ENCODE measurements around the gene SMYD2.

Gene SMYD2

DNA sequence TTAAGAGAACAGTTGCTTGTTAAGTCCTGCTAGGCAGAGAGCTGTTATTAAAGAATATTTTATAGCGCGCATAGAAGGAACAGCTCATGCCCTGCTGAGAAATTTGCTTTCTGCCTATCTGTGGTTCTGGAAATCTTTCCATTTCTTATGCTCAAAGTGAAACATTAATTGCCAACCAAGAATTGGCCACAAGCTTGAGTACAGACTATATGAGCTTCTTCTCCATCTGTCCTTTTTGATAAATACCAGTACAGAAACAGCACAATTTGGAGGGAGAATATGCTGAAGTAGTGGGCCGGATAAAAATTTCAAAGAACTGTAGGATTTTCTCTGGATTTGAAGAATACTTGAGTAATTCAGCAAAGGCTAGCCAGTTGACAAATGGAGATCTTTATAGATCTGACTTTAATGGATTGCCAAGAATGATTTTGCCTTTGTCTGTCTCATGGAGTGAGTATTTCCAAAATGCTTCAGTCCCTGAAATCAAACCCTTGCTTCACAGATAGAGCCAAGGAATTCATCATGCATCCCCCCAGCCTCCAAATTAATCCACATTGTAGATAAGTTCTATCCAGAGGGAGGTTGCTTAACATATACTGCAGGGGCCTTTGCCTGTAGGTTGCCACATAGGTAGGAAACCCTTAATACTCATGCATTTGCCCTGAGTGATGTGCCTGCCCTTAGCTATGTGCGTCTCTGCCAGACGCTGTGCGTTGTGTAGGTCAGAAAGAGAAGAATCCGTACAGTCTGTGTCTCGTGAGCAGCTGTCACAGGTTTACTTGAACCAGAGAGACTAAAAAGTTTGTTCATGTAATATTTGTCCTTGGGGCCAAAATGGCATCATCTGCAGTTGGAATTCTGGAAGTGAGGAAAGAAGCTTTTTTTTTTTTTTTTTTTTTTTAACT lies 44.2 kb downstream of the SMYD2 start:
- in situ Hi-C loops (cut with HindIII; ENCODE audit: low sequenced_read_pairs) = loop anchor here (25.0 kb wide), 3 partner anchors 113 to 1212 kb away; no protein-coding TSS in a partner anchor

DNA sequence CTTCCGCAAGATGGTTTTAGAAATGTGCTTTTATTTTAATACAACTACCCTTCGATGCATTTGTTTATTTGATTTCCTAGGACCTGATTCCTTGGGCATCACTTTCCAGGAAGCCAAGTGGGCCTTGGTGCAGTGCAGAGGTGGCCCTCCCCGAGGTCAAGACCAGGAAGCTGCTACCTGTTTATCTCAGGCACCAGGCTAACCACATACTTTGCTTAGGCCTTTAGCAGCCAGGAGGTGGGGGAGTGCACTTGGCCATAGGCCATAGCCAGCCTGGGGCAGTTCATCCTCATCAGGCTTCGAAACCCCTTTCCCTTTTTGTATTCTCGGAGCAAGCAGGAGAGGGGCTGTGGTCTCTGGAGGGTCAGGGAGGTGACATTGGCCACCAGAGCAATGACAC lies 45.4 kb downstream of the SMYD2 start:
- in situ Hi-C loops (cut with HindIII; ENCODE audit: low sequenced_read_pairs) = loop anchor here (25.0 kb wide), 1 partner anchor 261 kb away; no protein-coding TSS in a partner anchor

DNA sequence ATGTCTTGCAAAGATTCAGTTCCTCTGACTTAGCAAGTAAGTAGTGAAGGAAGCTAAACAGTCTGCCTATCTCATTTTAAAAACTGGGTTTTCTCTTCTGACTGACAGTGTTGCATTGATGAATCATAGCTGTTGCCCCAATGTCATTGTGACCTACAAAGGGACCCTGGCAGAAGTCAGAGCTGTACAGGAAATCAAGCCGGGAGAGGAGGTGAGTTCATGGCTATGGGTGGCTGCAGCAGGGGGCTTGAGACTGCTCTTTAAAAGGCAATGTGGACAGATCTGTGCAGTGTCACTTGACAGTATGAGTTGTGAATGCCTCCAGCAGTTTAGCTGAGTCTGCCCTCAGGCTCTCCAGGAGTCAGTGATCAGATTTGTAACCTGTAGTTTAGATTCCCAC lies 46.6 kb downstream of the SMYD2 start:
- in situ Hi-C loops (cut with HindIII; ENCODE audit: low sequenced_read_pairs) = loop anchor here (25.0 kb wide), 1 partner anchor 260 kb away; no protein-coding TSS in a partner anchor

DNA sequence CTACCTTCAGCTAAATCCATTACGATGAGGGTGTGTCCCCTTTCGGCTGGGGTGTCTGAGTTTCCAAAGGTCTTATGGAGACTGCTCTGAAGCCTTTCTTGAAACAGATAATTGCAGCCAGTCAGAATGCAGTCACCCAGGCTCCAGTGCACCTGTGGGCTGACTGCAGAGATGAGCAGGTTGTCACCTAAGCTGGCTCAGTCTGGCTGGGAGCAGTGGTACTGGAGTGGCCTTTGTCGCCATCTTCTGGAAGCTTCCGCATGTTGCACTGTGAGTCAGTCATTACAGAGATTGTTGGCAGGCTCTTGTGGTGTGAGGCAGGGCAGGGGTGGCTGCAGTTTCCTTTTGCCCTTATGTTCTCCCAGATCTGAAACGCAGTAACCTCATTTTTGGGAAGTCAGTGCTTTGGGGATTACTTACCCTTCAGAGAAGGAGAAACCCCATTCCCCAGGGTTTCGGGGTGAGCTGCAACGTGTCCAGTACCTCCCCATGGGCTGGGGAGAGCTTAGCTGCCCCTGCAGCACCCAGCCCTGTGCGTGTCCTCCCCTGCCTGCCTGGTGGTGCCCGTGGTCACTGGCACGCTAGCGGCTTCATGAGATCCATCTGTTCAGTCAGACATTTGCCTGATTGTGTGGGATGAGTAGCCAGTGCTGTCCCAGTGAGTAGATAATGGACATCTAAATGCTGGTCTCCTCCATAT lies 48.0 kb downstream of the SMYD2 start:
- in situ Hi-C loops (cut with HindIII; ENCODE audit: low sequenced_read_pairs) = loop anchor here (25.0 kb wide), 1 partner anchor 258 kb away; no protein-coding TSS in a partner anchor

GRCh38 chr1:214329470-214330220 lies 48.7 kb downstream of the SMYD2 start:
- in situ Hi-C loops (cut with HindIII; ENCODE audit: low sequenced_read_pairs) = loop anchor here (25.0 kb wide), 1 partner anchor 258 kb away; no protein-coding TSS in a partner anchor

DNA sequence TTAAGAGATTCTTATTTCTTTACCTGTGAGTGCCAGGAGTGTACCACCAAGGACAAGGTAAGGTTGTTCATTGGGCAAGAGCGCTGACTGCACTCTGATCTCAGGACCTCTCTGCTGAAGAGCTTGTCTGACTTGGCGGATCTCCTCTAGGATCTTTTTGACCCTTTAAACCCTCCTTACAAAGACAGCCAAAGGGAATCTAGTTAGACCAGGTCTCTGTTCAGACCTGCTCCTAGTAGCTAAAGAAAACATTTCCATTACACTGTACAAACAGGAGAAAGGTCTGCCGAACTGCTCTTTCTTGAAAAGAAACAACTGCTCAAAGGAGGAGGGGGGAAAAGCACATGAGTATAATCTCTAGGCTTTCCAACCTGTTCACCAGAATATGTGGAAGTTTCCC lies 49.3 kb downstream of the SMYD2 start:
- in situ Hi-C loops (cut with HindIII; ENCODE audit: low sequenced_read_pairs) = loop anchor here (25.0 kb wide), 1 partner anchor 257 kb away; no protein-coding TSS in a partner anchor

GRCh38 chr1:214330715-214331114 lies 49.8 kb downstream of the SMYD2 start:
- in situ Hi-C loops (cut with HindIII; ENCODE audit: low sequenced_read_pairs) = loop anchor here (25.0 kb wide), 1 partner anchor 257 kb away; no protein-coding TSS in a partner anchor

DNA sequence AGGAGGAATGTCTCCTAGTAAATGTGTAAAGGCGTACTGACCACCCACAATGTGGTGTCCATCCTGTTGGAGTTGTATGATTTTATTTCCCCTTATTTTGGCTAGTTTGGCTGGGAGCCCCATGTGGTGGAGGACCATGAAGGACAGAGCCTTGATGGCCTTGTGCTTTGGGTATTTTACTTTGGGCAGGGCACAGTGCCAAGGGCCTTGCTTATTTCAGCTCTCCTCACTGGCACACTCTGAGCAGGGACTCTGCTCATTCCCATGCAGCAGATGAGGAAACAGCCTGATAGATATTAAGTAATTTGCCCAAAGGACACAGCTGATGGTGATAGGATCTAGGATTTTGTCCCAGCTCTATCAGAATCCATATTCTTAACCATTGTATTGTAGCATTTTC lies 50.2 kb downstream of the SMYD2 start:
- in situ Hi-C loops (cut with HindIII; ENCODE audit: low sequenced_read_pairs) = loop anchor here (25.0 kb wide), 1 partner anchor 256 kb away; no protein-coding TSS in a partner anchor

- in situ Hi-C loops (cut with HindIII; ENCODE audit: low sequenced_read_pairs) = loop anchor here (25.0 kb wide), 1 partner anchor 255 kb away; no protein-coding TSS in a partner anchor
Observed at GRCh38 chr1:214331827-214332423, 51.0 kb downstream of the SMYD2 start.

GRCh38 chr1:214332946-214333798 lies 52.2 kb downstream of the SMYD2 start:
- in situ Hi-C loops (cut with HindIII; ENCODE audit: low sequenced_read_pairs) = loop anchor here (25.0 kb wide), 1 partner anchor 254 kb away; no protein-coding TSS in a partner anchor

- in situ Hi-C loops (cut with HindIII; ENCODE audit: low sequenced_read_pairs) = loop anchor here (25.0 kb wide), 1 partner anchor 252 kb away; no protein-coding TSS in a partner anchor
Observed at GRCh38 chr1:214335567-214335966, 54.6 kb downstream of the SMYD2 start.

DNA sequence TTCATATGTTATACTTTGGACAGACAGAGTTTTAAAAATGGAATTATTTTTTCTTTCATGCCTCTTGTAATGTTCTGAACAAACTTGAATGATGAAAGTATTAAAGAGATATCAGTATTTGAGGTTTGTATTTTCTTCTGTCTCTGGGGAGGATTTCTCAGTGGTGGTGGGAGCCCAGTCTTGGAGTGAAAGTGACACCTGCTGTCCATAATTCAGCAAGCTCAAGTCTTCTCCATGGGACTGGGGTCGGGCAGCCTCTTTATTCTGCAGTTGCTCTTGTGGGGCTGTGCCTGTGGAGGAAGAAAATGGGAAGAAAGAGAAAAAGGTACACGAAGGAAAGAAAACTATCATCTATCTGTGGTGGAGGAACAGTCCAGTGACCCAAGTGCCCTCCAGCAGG lies 56.1 kb downstream of the SMYD2 start:
- in situ Hi-C loops (cut with HindIII; ENCODE audit: low sequenced_read_pairs) = loop anchor here (25.0 kb wide), 1 partner anchor 250 kb away; no protein-coding TSS in a partner anchor

DNA sequence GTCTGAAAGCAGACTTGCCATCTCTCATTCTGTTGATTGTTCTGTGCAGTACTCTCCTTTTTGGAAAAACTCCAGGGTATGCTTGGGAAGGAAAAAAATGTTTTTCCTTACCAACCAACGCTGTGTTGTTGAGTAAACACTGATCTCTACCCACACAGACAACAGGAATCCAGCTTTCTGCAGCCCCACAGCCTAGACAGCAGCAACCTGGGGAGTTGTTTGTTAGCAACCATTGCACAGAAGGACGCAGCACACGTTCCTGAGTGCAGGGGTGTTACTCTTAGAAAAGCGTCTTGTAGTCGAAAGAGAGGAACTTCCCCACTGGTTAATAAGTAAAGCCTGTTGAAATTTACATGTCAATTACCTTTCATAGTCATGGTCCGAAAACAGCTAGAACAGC lies 56.6 kb downstream of the SMYD2 start:
- in situ Hi-C loops (cut with HindIII; ENCODE audit: low sequenced_read_pairs) = loop anchor here (25.0 kb wide), 1 partner anchor 250 kb away; no protein-coding TSS in a partner anchor

- in situ Hi-C loops (cut with HindIII; ENCODE audit: low sequenced_read_pairs) = loop anchor here (25.0 kb wide), 1 partner anchor 249 kb away; no protein-coding TSS in a partner anchor
Observed at GRCh38 chr1:214338212-214338611, 57.3 kb downstream of the SMYD2 start.

DNA sequence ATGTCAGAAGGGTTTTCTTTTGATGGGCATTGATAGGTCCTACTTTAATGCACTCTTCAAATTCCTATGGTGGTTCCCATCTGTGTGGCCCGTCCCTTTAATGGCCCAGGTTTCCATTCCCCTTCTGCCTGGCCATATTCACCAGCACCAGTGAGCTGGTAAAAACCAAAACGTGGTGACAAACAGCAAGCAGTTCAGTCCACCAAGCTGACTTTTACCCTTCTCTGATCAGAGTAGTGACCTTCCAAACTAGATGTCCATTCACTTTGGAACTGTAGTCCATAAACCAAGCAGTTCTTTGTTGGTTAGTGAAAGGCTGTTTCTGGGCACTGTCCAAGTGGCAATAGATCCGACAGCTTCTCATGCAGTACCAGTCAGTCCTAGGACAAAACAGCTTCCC lies 60.5 kb downstream of the SMYD2 start:
- in situ Hi-C loops (cut with HindIII; ENCODE audit: low sequenced_read_pairs) = loop anchor here (25.0 kb wide), 1 partner anchor 246 kb away; no protein-coding TSS in a partner anchor

GRCh38 chr1:214341932-214342331 lies 61.0 kb downstream of the SMYD2 start:
- in situ Hi-C loops (cut with HindIII; ENCODE audit: low sequenced_read_pairs) = loop anchor here (25.0 kb wide), 1 partner anchor 245 kb away; no protein-coding TSS in a partner anchor

DNA sequence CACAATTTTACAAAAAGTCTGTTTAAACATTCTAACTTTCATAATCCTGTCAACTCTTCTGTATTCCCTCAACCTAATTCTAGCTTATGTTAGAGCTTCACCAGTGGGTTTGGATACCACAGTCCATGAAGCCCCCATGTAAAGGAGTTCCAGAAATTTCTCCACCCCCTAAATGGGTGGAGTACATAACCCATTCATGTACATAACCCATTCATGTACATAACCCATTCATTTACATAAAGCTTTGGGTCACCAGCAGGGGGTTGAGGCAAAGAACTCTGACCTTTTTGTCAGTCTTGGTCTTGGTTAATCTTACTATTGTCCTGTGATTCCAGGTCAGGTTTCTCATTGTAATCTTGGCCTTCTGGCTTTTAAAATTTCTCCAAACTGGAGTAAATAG lies 61.6 kb downstream of the SMYD2 start:
- in situ Hi-C loops (cut with HindIII; ENCODE audit: low sequenced_read_pairs) = loop anchor here (25.0 kb wide), 1 partner anchor 245 kb away; no protein-coding TSS in a partner anchor

DNA sequence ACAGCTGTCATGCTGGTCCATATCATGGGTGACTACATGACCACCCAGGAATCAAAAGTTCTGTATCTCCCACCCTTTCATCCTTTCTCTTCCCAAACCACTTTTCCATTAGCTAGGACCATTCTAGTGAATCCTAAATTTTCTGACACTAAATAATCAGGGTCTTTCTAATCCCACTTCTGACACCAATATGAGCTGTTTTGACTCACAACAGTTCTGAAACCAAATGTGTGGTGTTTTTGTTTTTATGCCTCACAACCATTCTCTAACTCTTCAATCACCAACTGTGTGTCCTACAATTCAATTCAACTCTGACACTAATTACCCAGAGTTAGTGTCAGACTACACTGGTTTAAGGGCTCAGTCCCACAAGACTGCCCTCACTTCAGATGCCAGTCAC lies 63.9 kb downstream of the SMYD2 start:
- in situ Hi-C loops (cut with HindIII; ENCODE audit: low sequenced_read_pairs) = loop anchor here (25.0 kb wide), 1 partner anchor 242 kb away; no protein-coding TSS in a partner anchor

DNA sequence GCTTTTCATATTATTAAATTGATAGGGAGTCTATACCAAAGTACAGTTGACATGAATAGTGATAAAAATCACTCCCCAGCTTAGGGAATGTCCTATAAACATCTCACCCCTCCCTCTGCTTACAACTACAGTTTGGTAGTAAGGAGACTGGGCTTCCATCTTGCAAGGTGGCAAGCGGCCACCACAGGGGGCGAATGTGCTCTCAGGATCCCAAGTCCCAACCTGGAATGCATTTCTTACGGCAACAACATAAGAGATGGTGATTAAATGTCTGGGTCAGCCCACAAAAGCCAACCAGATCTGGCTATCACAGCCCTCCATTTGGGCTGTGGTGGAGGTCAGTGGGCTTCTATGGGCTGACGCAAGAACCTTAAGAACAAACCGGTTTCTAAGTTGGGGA lies 68.0 kb downstream of the SMYD2 start:
- in situ Hi-C loops (cut with HindIII; ENCODE audit: low sequenced_read_pairs) = loop anchor here (25.0 kb wide), 1 partner anchor 238 kb away; no protein-coding TSS in a partner anchor

Data from DLD1 (cell line).